ENCODE data around the gene FAM20A.

The FAM20A gene

GRCh38 chr17:68600931-68601564 is at the start of gene FAM20A:
Gene FAM20A, minus strand, starts transcription at chr17:68601367. Its CDS starts 701 bp downstream, at chr17:68600666.
- Mint-ChIP-seq H3K27me3 (peaks cover 59% of the 10 kb centered on the region), H3K4me1 (peaks cover 13% of the 10 kb centered on the region), H3K4me3 (peak within 1 kb of the TSS; percentile 16), H3K9me3 (no peaks in the 10 kb centered on the region), H3K36me3 (ENCODE audit: low read depth) (no peaks in the 10 kb centered on the region), H3K27ac (no peak within 1 kb of the TSS)
- ATAC-seq (peak; percentile 25), DNase-seq (peak; percentile 13)

DNA sequence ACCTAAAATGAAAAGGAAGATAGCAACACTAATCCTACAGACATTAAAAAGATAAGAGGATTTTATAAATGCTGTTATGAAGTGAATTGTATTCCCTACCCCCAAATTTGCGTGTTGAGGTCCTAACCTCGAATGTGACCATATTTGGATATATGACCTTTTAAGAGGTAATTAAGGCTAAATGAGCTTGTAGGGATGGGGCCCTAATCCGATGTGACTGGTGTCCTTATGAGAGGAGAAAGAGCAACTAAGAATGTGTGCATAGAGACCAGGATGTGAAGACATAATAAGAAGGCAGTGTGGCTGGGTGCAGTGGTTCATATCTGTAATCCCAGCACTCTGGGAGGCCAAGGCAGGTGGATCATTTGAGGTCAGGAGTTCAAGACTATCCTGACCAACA is 48.2 kb upstream of the FAM20A start:
- H3K27ac Mint-ChIP-seq, result no peak overlapping the region
- DNase-seq, result no peak
- H3K4me1 Mint-ChIP-seq, result no peaks in the 10 kb centered on the region
- peaks cover 16% of the 10 kb centered on the region for H3K27me3 Mint-ChIP-seq
- ATAC-seq, result no peak
- no peaks in the 10 kb centered on the region for H3K36me3 Mint-ChIP-seq (ENCODE audit: low read depth)
- peaks cover 5% of the 10 kb centered on the region for H3K9me3 Mint-ChIP-seq
- no peak overlapping the region for H3K4me3 Mint-ChIP-seq

- ATAC-seq (no peak), DNase-seq (no peak)
- peaks cover 5% of the 10 kb centered on the region for H3K9me3 Mint-ChIP-seq
- H3K27me3 Mint-ChIP-seq, result peaks cover 20% of the 10 kb centered on the region
- no peaks in the 10 kb centered on the region for H3K36me3 Mint-ChIP-seq (ENCODE audit: low read depth)
- H3K4me1 Mint-ChIP-seq, result no peaks in the 10 kb centered on the region
- H3K27ac Mint-ChIP-seq, result no peak overlapping the region
- H3K4me3 Mint-ChIP-seq, result no peak overlapping the region
Observed at GRCh38 chr17:68646626-68647526, 45.7 kb upstream of the FAM20A start.

GRCh38 chr17:68642118-68642412 is 40.9 kb upstream of the FAM20A start:
- DNase-seq (no peak), ATAC-seq (no peak)
- Mint-ChIP-seq H3K27me3 (peaks cover 15% of the 10 kb centered on the region), H3K4me1 (no peaks in the 10 kb centered on the region), H3K9me3 (peaks cover 6% of the 10 kb centered on the region), H3K36me3 (ENCODE audit: low read depth) (no peaks in the 10 kb centered on the region), H3K4me3 (no peak overlapping the region), H3K27ac (no peak overlapping the region)

DNA sequence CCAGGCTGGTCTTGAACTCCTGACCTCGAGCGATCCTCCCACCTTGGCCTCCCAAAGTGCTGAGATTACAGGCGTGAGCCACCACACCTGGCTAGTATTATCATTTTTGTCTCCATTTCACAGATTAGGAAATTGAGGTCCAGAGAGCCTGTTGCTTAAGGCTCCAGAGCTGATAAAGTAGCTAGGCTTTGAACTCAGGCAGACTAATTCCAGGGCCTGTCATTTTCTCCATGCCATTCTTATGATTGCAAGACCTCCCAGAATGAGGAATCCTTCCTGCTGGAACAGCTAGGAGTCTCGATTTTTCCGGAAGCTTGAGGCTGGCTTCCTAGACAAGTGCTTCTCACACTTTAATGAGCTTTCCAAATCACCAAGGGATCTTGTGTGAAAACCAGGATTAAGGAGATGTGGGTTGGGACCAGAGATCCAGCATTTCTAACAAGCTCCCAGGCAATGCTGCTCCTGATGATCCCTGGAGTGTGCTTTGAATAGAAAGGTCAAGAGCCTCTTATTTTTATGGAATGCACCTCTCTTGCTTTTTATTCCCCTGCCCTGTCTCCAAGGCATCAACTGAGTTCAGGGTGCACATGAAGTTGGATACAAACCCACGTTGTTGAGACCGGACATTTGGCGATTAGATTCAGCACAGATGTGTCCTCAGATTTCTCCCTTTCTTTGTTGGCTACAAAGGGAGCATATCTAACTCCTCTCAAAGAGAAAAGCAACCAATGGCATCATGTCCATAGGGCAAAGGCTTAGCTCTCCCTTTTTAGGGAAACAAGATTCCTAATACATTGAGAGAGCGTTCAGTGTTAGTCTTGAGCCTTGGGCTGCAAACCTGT is 40.3 kb upstream of the FAM20A start:
- ATAC-seq, result no peak
- no peak overlapping the region for H3K27ac Mint-ChIP-seq
- no peak for DNase-seq
- H3K4me3 Mint-ChIP-seq, result no peak overlapping the region
- H3K4me1 Mint-ChIP-seq, result no peaks in the 10 kb centered on the region
- peaks cover 6% of the 10 kb centered on the region for H3K9me3 Mint-ChIP-seq
- H3K36me3 Mint-ChIP-seq (ENCODE audit: low read depth), result no peaks in the 10 kb centered on the region
- peaks cover 15% of the 10 kb centered on the region for H3K27me3 Mint-ChIP-seq

DNA sequence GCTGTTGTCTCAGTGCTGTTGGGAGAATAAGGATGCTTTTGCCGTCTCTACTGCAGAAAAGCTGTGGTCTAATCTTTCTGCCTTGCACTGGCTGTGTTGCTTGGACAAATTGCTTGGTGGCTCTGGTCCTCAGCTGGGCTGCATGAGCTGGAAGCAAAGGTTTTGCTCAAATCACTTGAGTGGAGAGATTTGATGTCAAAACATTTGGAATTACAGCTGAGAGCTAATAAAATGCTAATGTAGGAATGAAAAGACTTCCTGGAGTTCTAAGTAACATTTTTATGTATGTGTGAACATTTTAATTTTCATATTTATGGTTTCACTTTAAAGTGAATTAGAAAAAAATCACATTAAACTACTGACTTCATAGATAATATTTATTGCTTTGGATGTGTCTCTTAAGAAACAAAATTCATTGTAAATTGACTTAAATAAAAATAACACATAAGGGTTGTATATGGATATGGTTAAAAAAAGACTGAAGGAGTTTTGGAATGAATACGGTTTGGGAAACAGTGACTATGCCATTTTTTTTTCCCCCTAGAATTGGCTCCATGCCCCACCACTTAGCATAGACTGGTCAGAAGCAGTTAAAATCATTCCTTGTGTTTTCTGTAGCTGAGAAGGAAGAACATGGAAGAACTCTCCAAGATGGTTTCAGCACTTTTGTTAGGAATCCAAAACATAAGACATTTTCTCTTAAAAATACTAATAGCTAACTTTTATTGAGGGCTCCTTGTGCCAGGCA is 39.2 kb upstream of the FAM20A start:
- Mint-ChIP-seq H3K36me3 (ENCODE audit: low read depth) (no peaks in the 10 kb centered on the region), H3K4me3 (no peak overlapping the region), H3K27me3 (peaks cover 15% of the 10 kb centered on the region), H3K27ac (no peak overlapping the region), H3K4me1 (no peaks in the 10 kb centered on the region), H3K9me3 (peaks cover 6% of the 10 kb centered on the region)
- no peak for DNase-seq
- no peak for ATAC-seq

DNA sequence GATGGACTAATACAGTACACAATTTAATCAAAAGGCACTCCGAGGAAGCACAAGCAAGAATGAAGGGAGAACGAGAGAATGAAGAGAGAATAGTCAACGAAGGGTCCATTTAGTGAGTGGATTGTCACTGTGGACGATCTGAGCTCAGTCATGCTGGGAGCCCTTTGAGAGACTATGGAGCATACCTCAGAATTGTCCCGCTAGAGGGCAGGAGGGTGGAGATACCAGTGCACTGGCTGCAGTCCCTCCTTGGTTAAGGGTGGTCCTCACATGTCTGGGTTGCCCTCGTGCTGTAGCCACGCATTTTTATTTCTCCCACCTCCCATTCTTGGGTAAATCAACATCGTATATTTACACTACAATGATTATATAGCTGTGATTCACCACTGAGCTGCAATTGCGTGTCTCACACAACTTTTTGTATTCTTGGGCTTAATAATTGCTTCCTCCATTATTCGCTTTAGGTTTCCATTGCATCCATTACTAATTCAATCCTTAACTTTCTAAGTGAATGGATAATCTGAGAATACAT is 33.2 kb upstream of the FAM20A start:
- Mint-ChIP-seq H3K4me1 (no peaks in the 10 kb centered on the region), H3K9me3 (peaks cover 6% of the 10 kb centered on the region), H3K4me3 (no peak overlapping the region), H3K36me3 (ENCODE audit: low read depth) (no peaks in the 10 kb centered on the region), H3K27ac (no peak overlapping the region), H3K27me3 (no peaks in the 10 kb centered on the region)
- DNase-seq (no peak), ATAC-seq (no peak)

GRCh38 chr17:68628576-68628957 is 27.4 kb upstream of the FAM20A start:
- Mint-ChIP-seq H3K4me1 (no peaks in the 10 kb centered on the region), H3K27me3 (no peaks in the 10 kb centered on the region), H3K9me3 (no peaks in the 10 kb centered on the region), H3K27ac (no peak overlapping the region), H3K36me3 (ENCODE audit: low read depth) (no peaks in the 10 kb centered on the region), H3K4me3 (no peak overlapping the region)
- ATAC-seq (no peak), DNase-seq (no peak)

- H3K9me3 Mint-ChIP-seq, result no peaks in the 10 kb centered on the region
- DNase-seq, result no peak
- no peaks in the 10 kb centered on the region for H3K4me1 Mint-ChIP-seq
- H3K36me3 Mint-ChIP-seq (ENCODE audit: low read depth), result no peaks in the 10 kb centered on the region
- no peaks in the 10 kb centered on the region for H3K27me3 Mint-ChIP-seq
- no peak for ATAC-seq
- H3K4me3 Mint-ChIP-seq, result no peak overlapping the region
- no peak overlapping the region for H3K27ac Mint-ChIP-seq
Observed at GRCh38 chr17:68627956-68628575, 26.9 kb upstream of the FAM20A start.

DNA sequence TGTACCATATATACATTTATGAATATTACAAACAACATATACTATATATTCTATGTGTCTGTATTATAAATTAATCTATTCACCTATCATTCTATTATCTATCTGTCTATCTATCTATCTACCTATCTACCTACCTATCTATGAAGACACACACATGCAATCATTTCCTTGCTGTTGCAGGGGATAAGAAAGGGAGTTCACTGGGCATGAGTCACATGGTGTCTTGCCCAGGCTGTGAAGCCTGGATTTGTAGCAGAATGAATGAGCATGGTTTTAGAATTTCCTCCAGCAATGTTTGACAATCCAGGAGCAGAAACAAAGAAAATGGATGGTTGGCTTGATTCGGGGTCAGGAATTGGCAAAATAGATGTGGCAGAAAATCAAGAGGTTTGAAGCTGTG is 23.2 kb upstream of the FAM20A start:
- H3K27ac Mint-ChIP-seq, result no peak overlapping the region
- H3K4me1 Mint-ChIP-seq, result no peaks in the 10 kb centered on the region
- H3K9me3 Mint-ChIP-seq, result no peaks in the 10 kb centered on the region
- DNase-seq (no peak), ATAC-seq (no peak)
- H3K36me3 Mint-ChIP-seq (ENCODE audit: low read depth), result no peaks in the 10 kb centered on the region
- H3K27me3 Mint-ChIP-seq, result peaks cover 9% of the 10 kb centered on the region
- no peak overlapping the region for H3K4me3 Mint-ChIP-seq

DNA sequence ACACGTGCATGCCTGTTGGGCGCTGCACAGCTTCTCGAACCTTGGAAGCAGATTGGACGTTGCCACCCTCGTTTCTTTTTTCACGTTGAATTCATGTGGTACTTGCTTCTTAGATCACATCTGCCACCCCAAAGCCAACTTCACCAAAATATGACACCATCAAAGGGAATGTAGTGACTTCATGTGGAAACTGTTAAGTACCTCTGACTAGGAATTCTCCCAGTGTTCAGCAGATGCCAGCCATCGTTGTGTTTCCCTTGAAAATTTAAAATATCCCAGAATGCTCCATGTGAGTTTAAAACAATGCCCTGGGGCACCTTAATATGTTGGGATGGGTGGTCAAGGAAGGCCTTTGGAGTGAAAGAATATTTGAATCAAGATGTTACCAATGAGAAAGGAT is 22.6 kb upstream of the FAM20A start:
- ATAC-seq (no peak), DNase-seq (no peak)
- Mint-ChIP-seq H3K36me3 (ENCODE audit: low read depth) (no peaks in the 10 kb centered on the region), H3K27ac (no peak overlapping the region), H3K4me1 (no peaks in the 10 kb centered on the region), H3K9me3 (no peaks in the 10 kb centered on the region), H3K4me3 (no peak overlapping the region), H3K27me3 (peaks cover 12% of the 10 kb centered on the region)

- Mint-ChIP-seq H3K36me3 (ENCODE audit: low read depth) (no peaks in the 10 kb centered on the region), H3K9me3 (no peaks in the 10 kb centered on the region), H3K27ac (no peak overlapping the region), H3K27me3 (peaks cover 23% of the 10 kb centered on the region), H3K4me1 (no peaks in the 10 kb centered on the region), H3K4me3 (no peak overlapping the region)
- DNase-seq (no peak), ATAC-seq (no peak)
Observed at GRCh38 chr17:68622423-68622822, 21.3 kb upstream of the FAM20A start.

GRCh38 chr17:68621065-68621464 is 19.9 kb upstream of the FAM20A start:
- ATAC-seq (no peak), DNase-seq (no peak)
- no peaks in the 10 kb centered on the region for H3K9me3 Mint-ChIP-seq
- no peak overlapping the region for H3K4me3 Mint-ChIP-seq
- H3K36me3 Mint-ChIP-seq (ENCODE audit: low read depth), result no peaks in the 10 kb centered on the region
- H3K4me1 Mint-ChIP-seq, result no peaks in the 10 kb centered on the region
- no peak overlapping the region for H3K27ac Mint-ChIP-seq
- H3K27me3 Mint-ChIP-seq, result peaks cover 25% of the 10 kb centered on the region

DNA sequence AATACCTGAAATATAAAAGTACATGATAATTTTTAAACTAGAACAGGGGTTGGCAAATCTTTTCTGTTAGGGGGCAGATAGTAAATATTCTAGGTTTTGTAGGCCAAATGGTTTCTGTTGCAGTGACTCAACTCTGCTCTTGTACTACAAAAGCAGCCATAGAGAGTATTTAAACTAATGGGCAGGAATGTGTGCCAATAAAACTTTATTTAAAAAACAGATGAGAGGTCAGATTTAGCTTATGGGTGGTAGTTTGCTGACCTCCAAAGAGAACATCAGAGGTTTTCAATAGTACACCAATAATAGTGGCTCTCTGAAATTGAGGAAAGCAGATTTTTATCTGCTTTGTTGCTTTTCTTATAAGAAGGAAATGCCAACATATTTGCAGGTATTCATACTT is 15.2 kb upstream of the FAM20A start:
- Mint-ChIP-seq H3K36me3 (ENCODE audit: low read depth) (no peaks in the 10 kb centered on the region), H3K27me3 (peaks cover 32% of the 10 kb centered on the region), H3K4me1 (no peaks in the 10 kb centered on the region), H3K4me3 (no peak overlapping the region), H3K9me3 (no peaks in the 10 kb centered on the region), H3K27ac (no peak overlapping the region)
- DNase-seq (no peak), ATAC-seq (no peak)

Data from activated naive CD8-positive, alpha-beta T cell treated with anti-CD3 and anti-CD28 coated beads, Interleukin-2, amount 50 U/mL, for 24 hours (primary cell).